IMR-90 (cell line): Measurements from ENCODE around the gene CAB39. TPM values are rescaled to one million over a fixed set of nuclear protein-coding genes. Genes with fewer than 3 reads are reported as not detected.
A peak's percentile ranks its signal among the peaks of the same experiment; 100 is the strongest.

ENCODE experiments used
- ATAC-seq: fragments of 200-7000 bp; cut with Tn5 transposase; 2 replicates; pipeline ENCODE4 v1.9.1; 2020; ENCODE audit warnings: low read depth, mild to moderate bottlenecking, moderate library complexity
- BruUV-seq: library from RNA; stranded (reverse); fragments of 400-500 nt; replicated peaks from 2 replicates; lab custom pipeline; 2021; lab: Mats Ljungman, UMichigan
- CTCF ChIA-PET: fragments of 300-600 bp; formaldehyde crosslinking; extraction: SDS; loops from one replicate; lab custom pipeline; 2021; ENCODE audit warnings: antibody characterized with exemption; lab: Yijun Ruan, JAX
- POLR2A ChIA-PET: fragments of 300-600 bp; sonication (Branson Sonifier 250); formaldehyde crosslinking; loops from one replicate; lab custom pipeline; 2022; ENCODE audit warnings: antibody characterized with exemption; ENCODE audit not compliant: unreplicated experiment; lab: Charles Lee
- DNase-seq: peaks from one replicate; pipeline ENCODE4 v3.0.0; 2013
- H2AFZ ChIP-seq: replicated peaks from 2 replicates; pipeline ENCODE3; 2013; ENCODE audit warnings: low read length, mild to moderate bottlenecking; ENCODE audit not compliant: poor library complexity
- H2AK5ac ChIP-seq: 2 replicates; pipeline ENCODE4 v1.6.1; 2013; ENCODE audit warnings: low read depth, low read length, inconsistent platforms
- H2AK9ac ChIP-seq: replicated peaks from 2 replicates; pipeline ENCODE3; 2013; ENCODE audit warnings: mild to moderate bottlenecking, low read depth, low read length, moderate library complexity; ENCODE audit not compliant: poor library complexity
- H2BK120ac ChIP-seq: 2 replicates; pipeline ENCODE4 v1.6.1; 2013; ENCODE audit warnings: low read depth, low read length, inconsistent platforms
- H2BK15ac ChIP-seq: 3 replicates; pipeline ENCODE4 v1.6.1; 2013; ENCODE audit warnings: low read depth, low read length, inconsistent platforms
- H2BK20ac ChIP-seq: 2 replicates; pipeline ENCODE4 v1.6.1; 2013; ENCODE audit warnings: low read depth, mild to moderate bottlenecking, inconsistent platforms, low read length, moderate library complexity
- H2BK5ac ChIP-seq: 2 replicates; pipeline ENCODE4 v1.6.1; 2013; ENCODE audit warnings: mild to moderate bottlenecking, low read depth, low read length, inconsistent platforms; ENCODE audit not compliant: poor library complexity, severe bottlenecking
- H3K14ac ChIP-seq: replicated peaks from 2 replicates; pipeline ENCODE4 v1.6.1; 2013; ENCODE audit warnings: low read depth, low read length, inconsistent platforms
- H3K18ac ChIP-seq: 2 replicates; pipeline ENCODE4 v1.6.1; 2013; ENCODE audit warnings: low read depth, low read length, control low read depth
- H3K23ac ChIP-seq: 2 replicates; pipeline ENCODE4 v1.6.1; 2013; ENCODE audit warnings: low read depth, low read length, inconsistent platforms
- H3K27ac ChIP-seq: 2 replicates; pipeline ENCODE4 v1.5.1; 2013; ENCODE audit warnings: mild to moderate bottlenecking, control low read depth, low read length; ENCODE audit not compliant: insufficient read depth
- H3K27me3 ChIP-seq: 2 replicates; pipeline ENCODE4 v1.6.1; 2013; ENCODE audit warnings: low read length; ENCODE audit not compliant: control insufficient read depth, insufficient read depth
- H3K36me3 ChIP-seq: 2 replicates; pipeline ENCODE4 v1.6.1; 2013; ENCODE audit warnings: low read length, mixed read lengths; ENCODE audit not compliant: control insufficient read depth, insufficient read depth
- H3K4ac ChIP-seq: 2 replicates; pipeline ENCODE4 v1.6.1; 2013; ENCODE audit warnings: low read depth, low read length, inconsistent platforms
- H3K4me1 ChIP-seq: 2 replicates; pipeline ENCODE4 v1.6.1; 2013; ENCODE audit warnings: low read length, mixed read lengths; ENCODE audit not compliant: control insufficient read depth, insufficient read depth
- H3K4me2 ChIP-seq: 2 replicates; pipeline ENCODE4 v1.6.1; 2013; ENCODE audit warnings: low read depth, mild to moderate bottlenecking, control low read depth, low read length, moderate library complexity
- H3K4me3 ChIP-seq: 2 replicates; pipeline ENCODE4 v1.5.1; 2013; ENCODE audit warnings: low read depth, mild to moderate bottlenecking, control low read depth, low read length, moderate library complexity; ENCODE audit not compliant: insufficient read depth
- H3K56ac ChIP-seq: 2 replicates; pipeline ENCODE4 v1.6.1; 2013; ENCODE audit warnings: low read length, inconsistent platforms; ENCODE audit not compliant: insufficient read depth; ENCODE audit errors: extremely low read depth
- H3K79me1 ChIP-seq, 2 experiments: 2 replicates each; pipeline ENCODE4 v1.6.1; 2013; ENCODE audit warnings: low read length in 2 of 2, inconsistent platforms in 1 of 2, low read depth in 1 of 2
- H3K9ac ChIP-seq: 2 replicates; pipeline ENCODE4 v1.6.1; 2013; ENCODE audit warnings: low read depth, low read length, control low read depth
- H3K9me1 ChIP-seq: 2 replicates; pipeline ENCODE4 v1.6.1; 2013; ENCODE audit warnings: low read length, inconsistent platforms; ENCODE audit not compliant: insufficient read depth
- H3K9me3 ChIP-seq: 2 replicates; pipeline ENCODE4 v1.6.1; 2013; ENCODE audit warnings: low read length; ENCODE audit not compliant: control insufficient read depth, insufficient read depth
- H4K20me1 ChIP-seq: 2 replicates; pipeline ENCODE4 v1.6.1; 2013; ENCODE audit warnings: low read length, inconsistent platforms; ENCODE audit not compliant: insufficient read depth
- H4K5ac ChIP-seq: 2 replicates; pipeline ENCODE4 v1.6.1; 2013; ENCODE audit warnings: mild to moderate bottlenecking, low read depth, low read length, control low read depth
- H4K8ac ChIP-seq, 2 experiments: 2 replicates each; pipeline ENCODE4 v1.6.1; 2013; ENCODE audit warnings: low read depth in 2 of 2, low read length in 2 of 2, control low read depth in 1 of 2, inconsistent platforms in 1 of 2
- H4K91ac ChIP-seq: 2 replicates; pipeline ENCODE4 v1.6.1; 2013; ENCODE audit warnings: low read depth, low read length, inconsistent platforms; ENCODE audit not compliant: insufficient read depth
- BHLHE40 ChIP-seq: fragments of 150-350 bp; IDR thresholded peaks from 2 replicates; pipeline ENCODE4 v1.6.1; 2016; ENCODE audit warnings: mild to moderate bottlenecking, low read depth, low read length
- CEBPB ChIP-seq: IDR thresholded peaks from 2 replicates; pipeline ENCODE4 v1.6.1; 2012; ENCODE audit warnings: low read depth, low read length, improper control_type of control experiment
- CHD1 ChIP-seq: IDR thresholded peaks from 2 replicates; pipeline ENCODE4 v1.6.1; 2012; ENCODE audit warnings: low read depth, low read length, improper control_type of control experiment
- FOS ChIP-seq: fragments of 150-350 bp; IDR thresholded peaks from 2 replicates; pipeline ENCODE4 v1.6.1; 2016; ENCODE audit warnings: low read depth, low read length
- MAFK ChIP-seq: IDR thresholded peaks from 2 replicates; pipeline ENCODE4 v1.6.1; 2012; ENCODE audit warnings: low read depth, low read length, improper control_type of control experiment
- MAZ ChIP-seq: IDR thresholded peaks from 2 replicates; pipeline ENCODE4 v1.6.1; 2012; ENCODE audit warnings: low read depth, mild to moderate bottlenecking, low read length, improper control_type of control experiment, moderate library complexity, borderline replicate concordance
- MXI1 ChIP-seq: IDR thresholded peaks from 2 replicates; pipeline ENCODE4 v1.6.1; 2012; ENCODE audit warnings: low read depth, mild to moderate bottlenecking, low read length, moderate library complexity, borderline replicate concordance
- NFE2L2 ChIP-seq: fragments of 150-350 bp; IDR thresholded peaks from 2 replicates; pipeline ENCODE4 v1.6.1; 2016; ENCODE audit warnings: low read depth, mild to moderate bottlenecking, low read length
- POLR2A ChIP-seq: IDR thresholded peaks from 2 replicates; pipeline ENCODE4 v1.6.1; 2012; ENCODE audit warnings: mild to moderate bottlenecking, low read depth, low read length
- RCOR1 ChIP-seq: IDR thresholded peaks from 2 replicates; pipeline ENCODE4 v1.6.1; 2012; ENCODE audit warnings: mild to moderate bottlenecking, low read length, improper control_type of control experiment; ENCODE audit not compliant: insufficient replicate concordance
- RFX5 ChIP-seq: IDR thresholded peaks from 2 replicates; pipeline ENCODE4 v1.8.0; 2012; ENCODE audit warnings: low read depth, mild to moderate bottlenecking, low read length, moderate library complexity
- USF2 ChIP-seq: fragments of 150-350 bp; IDR thresholded peaks from 2 replicates; pipeline ENCODE4 v1.6.1; 2017; ENCODE audit warnings: mild to moderate bottlenecking, antibody characterized with exemption, low read length, low read depth
- WGBS, 2 experiments: methylation state at CpG; one replicate each; pipeline versions ENCODE4 v1.1.5 to v1.1.7; 2013; ENCODE audit warnings: missing lambda C conversion rate in 2 of 2; ENCODE audit not compliant: insufficient read length in 1 of 2; ENCODE audit errors: extremely low coverage in 2 of 2; 5-methylcytosine and 5-hydroxymethylcytosine counted together
- dilution Hi-C: fragments of 300-500 bp; cut with HindIII; formaldehyde crosslinking; loops from one replicate; pipeline ENCODE4 v1.14.3; 2018; ENCODE audit warnings: low sequenced_read_pairs; ENCODE audit not compliant: unreplicated experiment
- in situ Hi-C: fragments of 300-500 bp; cut with MboI; formaldehyde crosslinking; loops from 3 replicates; pipeline ENCODE4 v1.14.3; 2019; ENCODE audit warnings: low sequenced_read_pairs, inconsistent platforms, mixed read lengths
- intact Hi-C: fragments of 100-400 bp; cut with micrococcal nuclease; formaldehyde crosslinking; loops from 2 replicates; pipeline ENCODE4 v1.10.0; 2022
- polyA plus RNA-seq, 3 experiments: library from polyadenylated mRNA; depleted of rRNA; stranded (reverse); fragments of >200 nt; gene quantifications; 2 replicates each; pipeline ENCODE4 v1.2.3, GENCODE V29; 2012; ENCODE audit warnings: low replicate concordance in 1 of 3
- total RNA-seq: library from RNA; depleted of rRNA; stranded (reverse); fragments of >200 nt; gene quantifications from 2 replicates; pipeline ENCODE4 v1.2.3, GENCODE V29; 2012
- TF ChIP-seq, protein P1 (sequence below): fragments of 150-350 bp; IDR thresholded peaks from 2 replicates; pipeline ENCODE4 v1.6.1; 2016; ENCODE audit warnings: low read depth, mild to moderate bottlenecking, low read length, moderate library complexity, borderline replicate concordance

CAB39 gene
- total and polyA plus RNA-seq, 2 of the 4 experiments (the other 2 are of a cell fraction), result 38.2 to 71.7 TPM

DNA sequence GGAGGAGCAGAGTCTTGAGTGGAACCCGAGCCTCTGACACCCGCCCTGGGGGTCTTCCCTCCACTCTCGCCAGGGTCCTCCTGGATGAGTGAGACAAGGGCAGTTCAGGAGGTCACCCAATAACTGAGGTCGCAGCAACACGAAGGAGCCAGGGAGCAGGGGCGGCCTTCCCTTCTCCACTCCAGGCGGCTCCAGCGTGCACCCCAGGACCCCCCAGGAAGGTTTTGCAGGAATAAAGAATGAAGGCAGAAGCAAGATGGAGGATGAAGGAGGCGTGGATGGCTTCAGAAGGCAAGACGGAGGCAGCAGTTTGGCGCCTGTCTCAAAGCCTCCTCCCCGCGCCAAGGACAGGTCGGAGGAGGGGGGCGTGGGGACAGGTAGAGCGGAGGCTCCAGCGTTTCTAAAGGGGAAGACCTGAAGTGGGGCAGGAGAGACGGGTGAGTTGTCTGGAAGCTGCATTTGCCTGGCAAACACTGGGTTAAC is 151.5 kb downstream of the CAB39 start:
- Histone ChIP-seq H3K14ac (peak overlapping the region; percentile 91; the same call in 1 of the 2 replicates), H3K36me3 (no peaks in the 10 kb centered on the region), H3K4me2 (peak overlapping the region; percentile 88), H3K9me1 (peaks cover 6% of the 10 kb centered on the region; the same call in 1 of the 2 replicates), H4K91ac (peak overlapping the region; percentile 46; the same call in 1 of the 2 replicates), H2BK15ac (no peak overlapping the region), H2BK120ac (peak overlapping the region; percentile 61; the same call in 1 of the 2 replicates), H3K9ac (peak overlapping the region; percentile 85), H4K20me1 (peaks cover 18% of the 10 kb centered on the region), H3K79me1 (peaks cover 3 to 31% of the 10 kb centered on the region in 2 experiments; a peak in 3 of 4 replicates), H3K18ac (0 out of 2 replicates have a peak overlapping the region, but pooled peaks have one; percentile 8), H3K27ac (no peak overlapping the region; the same call in 1 of the 2 replicates), H3K27me3 (peaks cover 26% of the 10 kb centered on the region), H2BK20ac (no peak overlapping the region), H3K4me1 (peaks cover 12% of the 10 kb centered on the region; the same call in 1 of the 2 replicates), H3K4ac (peak overlapping the region; percentile 60; the same call in 1 of the 2 replicates), H2AK5ac (peak overlapping the region; percentile 11; the same call in 1 of the 2 replicates), H3K23ac (peak overlapping the region; percentile 24; the same call in 1 of the 2 replicates), H4K5ac (no peak overlapping the region), H2BK5ac (no peak overlapping the region), H3K4me3 (peak overlapping the region; percentile 52), H4K8ac (peak overlapping the region; percentile 33 to 74; a peak in 2 of 4 replicates), H3K9me3 (no peaks in the 10 kb centered on the region), H3K56ac (no peak overlapping the region), H2AFZ (peak overlapping the region; percentile 95), H2AK9ac (peak overlapping the region; percentile 52)
- no peak for TF ChIP-seq BHLHE40
- no peak for TF ChIP-seq MXI1
- no peak for TF ChIP-seq MAFK
- TF ChIP-seq CEBPB, result no peak
- TF ChIP-seq CHD1, result no peak
- TF ChIP-seq NFE2L2, result no peak
- no peak for TF ChIP-seq POLR2A
- no peak for TF ChIP-seq USF2
- no peak for TF ChIP-seq RCOR1
- no peak for TF ChIP-seq FOS
- TF ChIP-seq MAZ, result no peak
- no peak for TF ChIP-seq RFX5
- TF ChIP-seq, protein P1, sequence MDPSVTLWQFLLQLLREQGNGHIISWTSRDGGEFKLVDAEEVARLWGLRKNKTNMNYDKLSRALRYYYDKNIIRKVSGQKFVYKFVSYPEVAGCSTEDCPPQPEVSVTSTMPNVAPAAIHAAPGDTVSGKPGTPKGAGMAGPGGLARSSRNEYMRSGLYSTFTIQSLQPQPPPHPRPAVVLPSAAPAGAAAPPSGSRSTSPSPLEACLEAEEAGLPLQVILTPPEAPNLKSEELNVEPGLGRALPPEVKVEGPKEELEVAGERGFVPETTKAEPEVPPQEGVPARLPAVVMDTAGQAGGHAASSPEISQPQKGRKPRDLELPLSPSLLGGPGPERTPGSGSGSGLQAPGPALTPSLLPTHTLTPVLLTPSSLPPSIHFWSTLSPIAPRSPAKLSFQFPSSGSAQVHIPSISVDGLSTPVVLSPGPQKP, result no peak
- CTCF ChIA-PET, result interaction anchor here (0.7 kb wide), 1 partner anchor 16 kb away, joined by 3 read pairs; no protein-coding TSS in a partner anchor
- dilution Hi-C loops, result no loop called here
- in situ Hi-C loops, result no loop called here
- no TSS peak for BruUV-seq
- intact Hi-C loops, result no loop called here
- DNase-seq (no peak), ATAC-seq (no peak)
- WGBS, 2 experiments, result 0% methylated on average over 1 of the region's 18 CpGs; no CpG with 5 or more reads in 1 of the 2 experiments
- POLR2A ChIA-PET, result no interaction called here
